K562 (cell line): Measurements from ENCODE around the gene KCP. TPM values are rescaled to one million over a fixed set of nuclear protein-coding genes. Genes with fewer than 3 reads are reported as not detected.

Experiments
- ARHGAP35 ChIP-seq: fragments of 450-650 bp; IDR thresholded peaks from 2 replicates; pipeline ENCODE4 v1.6.1; 2018; ENCODE audit not compliant: partially characterized antibody
- E2F1 ChIP-seq: sonication (generic); formaldehyde crosslinking; IDR thresholded peaks from 2 replicates; pipeline ENCODE4 v1.8.1; 2023; ENCODE audit warnings: mild to moderate bottlenecking, missing genetic modification reagents, moderate library complexity
- LARP7 ChIP-seq: fragments of 450-650 bp; IDR thresholded peaks from 2 replicates; pipeline ENCODE4 v1.6.1; 2016
- MAFF ChIP-seq: IDR thresholded peaks from 2 replicates; pipeline ENCODE4 v1.6.1; 2012; ENCODE audit warnings: low read length, improper control_type of control experiment
- POLR3G ChIP-seq: IDR thresholded peaks from 2 replicates; pipeline ENCODE4 v1.6.1; 2011; ENCODE audit not compliant: insufficient read length, insufficient replicate concordance; ENCODE audit errors: extremely low read depth
- PRDM10 ChIP-seq: fragments of 450-650 bp; IDR thresholded peaks from 2 replicates; pipeline ENCODE4 v1.6.1; 2018; ENCODE audit not compliant: partially characterized antibody
- RFX1 ChIP-seq: fragments of 450-650 bp; IDR thresholded peaks from 2 replicates; pipeline ENCODE4 v1.6.1; 2016; ENCODE audit warnings: mild to moderate bottlenecking, moderate library complexity
- SMAD2 ChIP-seq: fragments of 150-350 bp; IDR thresholded peaks from 2 replicates; pipeline ENCODE4 v1.6.1; 2014; ENCODE audit warnings: low read depth, mild to moderate bottlenecking, low read length
- TEAD2 ChIP-seq: fragments of 450-650 bp; IDR thresholded peaks from 2 replicates; pipeline ENCODE4 v1.6.1; 2016; ENCODE audit warnings: missing genetic modification characterization, control low read depth, missing compliant biosample characterization
- USF1 ChIP-seq: sonication (generic); formaldehyde crosslinking; IDR thresholded peaks from 2 replicates; pipeline ENCODE4 v1.9.0; 2022; ENCODE audit warnings: mild to moderate bottlenecking, missing genetic modification reagents
- ZNF263 ChIP-seq: sonication (generic); formaldehyde crosslinking; IDR thresholded peaks from 2 replicates; pipeline ENCODE4 v1.8.0; 2022; ENCODE audit warnings: mild to moderate bottlenecking, missing genetic modification reagents, borderline replicate concordance
- ZNF668 ChIP-seq: fragments of 250-450 bp; sonication (Bioruptor Pico); IDR thresholded peaks from 2 replicates; pipeline ENCODE4 v1.8.0; 2022; ENCODE audit warnings: mild to moderate bottlenecking, inconsistent platforms
- ZNF785 ChIP-seq: fragments of 250-450 bp; sonication (Bioruptor Pico); IDR thresholded peaks from 2 replicates; pipeline ENCODE4 v1.4.0; 2020; ENCODE audit warnings: mild to moderate bottlenecking
- polyA plus RNA-seq, 8 experiments: library from polyadenylated mRNA; depleted of rRNA in 4 of 8; stranded (reverse) in 5 of 8; unstranded in 3 of 8; fragments of >200 nt; fragmentation: Nextera tagmentation in 2 of 8; fragmentation: Illumina TruSeq in 1 of 8; extraction: Ambion mirVana in 2 of 8; extraction: Trizol in 1 of 8; gene quantifications; 2 replicates each; pipeline versions ENCODE4 v1.2.1 to v1.2.3, GENCODE V29; 2011 to 2014; ENCODE audit warnings: inconsistent platforms in 1 of 8, missing spikeins in 1 of 8
- total RNA-seq, 7 experiments: library from RNA; depleted of rRNA in 6 of 7; stranded (reverse); fragments of >200 nt in 6 of 7; fragmentation: Illumina TruSeq in 2 of 7; extraction: Trizol in 2 of 7; gene quantifications; 2 replicates each; pipeline versions ENCODE4 v1.2.1 to v1.2.3, GENCODE V29; 2011 to 2021; ENCODE audit warnings: low replicate concordance in 1 of 7
- TF ChIP-seq, protein P1 (sequence below), 2 experiments: fragments of 450-650 bp in 1 of 2; IDR thresholded peaks; 2 replicates each; pipeline ENCODE4 v1.6.1; 2011 to 2017; ENCODE audit warnings: low read depth in 2 of 2, antibody characterized with exemption in 1 of 2, borderline replicate concordance in 1 of 2, low read length in 1 of 2, mild to moderate bottlenecking in 1 of 2, mixed read lengths in 1 of 2; ENCODE audit not compliant: control insufficient read depth in 1 of 2
- TF ChIP-seq, protein P2 (sequence below): fragments of 250-450 bp; sonication (Bioruptor Pico); IDR thresholded peaks from 2 replicates; pipeline ENCODE4 v1.4.0; 2020; ENCODE audit warnings: mild to moderate bottlenecking, moderate library complexity, borderline replicate concordance

KCP gene
- total and polyA plus RNA-seq, 9 of the 15 experiments (the other 6 are each of a cell fraction or from before 2014, with no cell fraction given) = 0.06 to 0.17 (median 0.12) TPM; not detected in 3

- TF ChIP-seq, protein P1, sequence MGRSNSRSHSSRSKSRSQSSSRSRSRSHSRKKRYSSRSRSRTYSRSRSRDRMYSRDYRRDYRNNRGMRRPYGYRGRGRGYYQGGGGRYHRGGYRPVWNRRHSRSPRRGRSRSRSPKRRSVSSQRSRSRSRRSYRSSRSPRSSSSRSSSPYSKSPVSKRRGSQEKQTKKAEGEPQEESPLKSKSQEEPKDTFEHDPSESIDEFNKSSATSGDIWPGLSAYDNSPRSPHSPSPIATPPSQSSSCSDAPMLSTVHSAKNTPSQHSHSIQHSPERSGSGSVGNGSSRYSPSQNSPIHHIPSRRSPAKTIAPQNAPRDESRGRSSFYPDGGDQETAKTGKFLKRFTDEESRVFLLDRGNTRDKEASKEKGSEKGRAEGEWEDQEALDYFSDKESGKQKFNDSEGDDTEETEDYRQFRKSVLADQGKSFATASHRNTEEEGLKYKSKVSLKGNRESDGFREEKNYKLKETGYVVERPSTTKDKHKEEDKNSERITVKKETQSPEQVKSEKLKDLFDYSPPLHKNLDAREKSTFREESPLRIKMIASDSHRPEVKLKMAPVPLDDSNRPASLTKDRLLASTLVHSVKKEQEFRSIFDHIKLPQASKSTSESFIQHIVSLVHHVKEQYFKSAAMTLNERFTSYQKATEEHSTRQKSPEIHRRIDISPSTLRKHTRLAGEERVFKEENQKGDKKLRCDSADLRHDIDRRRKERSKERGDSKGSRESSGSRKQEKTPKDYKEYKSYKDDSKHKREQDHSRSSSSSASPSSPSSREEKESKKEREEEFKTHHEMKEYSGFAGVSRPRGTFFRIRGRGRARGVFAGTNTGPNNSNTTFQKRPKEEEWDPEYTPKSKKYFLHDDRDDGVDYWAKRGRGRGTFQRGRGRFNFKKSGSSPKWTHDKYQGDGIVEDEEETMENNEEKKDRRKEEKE (IDR thresholded peaks at IDR 0.05; ENCODE audit: borderline replicate concordance in 1 of 2, control insufficient read depth in 1 of 2, low read depth in 2 of 2, low read length in 1 of 2) = no peak
- TF ChIP-seq POLR3G (no peak), SMAD2 (no peak), ARHGAP35 (no peak), ZNF785 (no peak), MAFF (no peak), E2F1 (CRISPR knock-in tag) (peak; percentile 3; the same call in 1 of the 2 replicates), LARP7 (peak; percentile 81; the same call in 1 of the 2 replicates), USF1 (CRISPR knock-in tag) (peak; percentile 55; the same call in 1 of the 2 replicates), RFX1 (no peak), ZNF263 (CRISPR knock-in tag) (peak; percentile 69; the same call in 1 of the 2 replicates), TEAD2 (tag) (no peak), ZNF668 (no peak), PRDM10 (no peak)
- TF ChIP-seq, protein P2, sequence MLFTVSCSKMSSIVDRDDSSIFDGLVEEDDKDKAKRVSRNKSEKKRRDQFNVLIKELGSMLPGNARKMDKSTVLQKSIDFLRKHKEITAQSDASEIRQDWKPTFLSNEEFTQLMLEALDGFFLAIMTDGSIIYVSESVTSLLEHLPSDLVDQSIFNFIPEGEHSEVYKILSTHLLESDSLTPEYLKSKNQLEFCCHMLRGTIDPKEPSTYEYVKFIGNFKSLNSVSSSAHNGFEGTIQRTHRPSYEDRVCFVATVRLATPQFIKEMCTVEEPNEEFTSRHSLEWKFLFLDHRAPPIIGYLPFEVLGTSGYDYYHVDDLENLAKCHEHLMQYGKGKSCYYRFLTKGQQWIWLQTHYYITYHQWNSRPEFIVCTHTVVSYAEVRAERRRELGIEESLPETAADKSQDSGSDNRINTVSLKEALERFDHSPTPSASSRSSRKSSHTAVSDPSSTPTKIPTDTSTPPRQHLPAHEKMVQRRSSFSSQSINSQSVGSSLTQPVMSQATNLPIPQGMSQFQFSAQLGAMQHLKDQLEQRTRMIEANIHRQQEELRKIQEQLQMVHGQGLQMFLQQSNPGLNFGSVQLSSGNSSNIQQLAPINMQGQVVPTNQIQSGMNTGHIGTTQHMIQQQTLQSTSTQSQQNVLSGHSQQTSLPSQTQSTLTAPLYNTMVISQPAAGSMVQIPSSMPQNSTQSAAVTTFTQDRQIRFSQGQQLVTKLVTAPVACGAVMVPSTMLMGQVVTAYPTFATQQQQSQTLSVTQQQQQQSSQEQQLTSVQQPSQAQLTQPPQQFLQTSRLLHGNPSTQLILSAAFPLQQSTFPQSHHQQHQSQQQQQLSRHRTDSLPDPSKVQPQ (CRISPR knock-in tag) = no peak
Measured at GRCh38 chr7:128862571-128863432, 47.7 kb downstream of the KCP start, which contains the start of gene ATP6V1F (continued).
